Keratinocyte (primary cell): ENCODE data around the gene AIFM3. TPM values are rescaled to one million over a fixed set of nuclear protein-coding genes. Genes with fewer than 3 reads are reported as not detected.

Experiments
- DNase-seq: peaks from one replicate; pipeline ENCODE4 v3.0.0-alpha.2; 2011; ENCODE audit warnings: low read depth, missing footprints, low spot score
- FAIRE-seq: peaks from 2 replicates; lab custom pipeline; 2011; peaks lifted over from hg19 to GRCh38; lab: Jason Lieb, UNC
- H2AFZ ChIP-seq: 2 replicates; pipeline ENCODE4 v1.6.0; 2012; ENCODE audit warnings: low read length, control low read depth, inconsistent platforms; ENCODE audit not compliant: control insufficient read depth
- H3K27ac ChIP-seq: 2 replicates; pipeline ENCODE4 v1.5.1; 2011; ENCODE audit warnings: low read length; ENCODE audit not compliant: control insufficient read depth, insufficient read depth
- H3K27me3 ChIP-seq: 3 replicates; pipeline ENCODE4 v1.6.0; 2011; ENCODE audit warnings: low read length; ENCODE audit not compliant: control insufficient read depth, insufficient read depth; ENCODE audit errors: extremely low read depth
- H3K36me3 ChIP-seq, 2 experiments: 2 replicates in 1 of 2; 3 replicates in 1 of 2; pipeline ENCODE4 v1.5.1; 2011; ENCODE audit warnings: low read length in 2 of 2, mild to moderate bottlenecking in 1 of 2; ENCODE audit not compliant: control insufficient read depth in 2 of 2, insufficient read depth in 2 of 2; ENCODE audit errors: extremely low read depth in 1 of 2
- H3K4me1 ChIP-seq: 3 replicates; pipeline ENCODE4 v1.5.1; 2011; ENCODE audit warnings: low read length; ENCODE audit not compliant: control insufficient read depth, insufficient read depth; ENCODE audit errors: extremely low read depth
- H3K4me2 ChIP-seq: 3 replicates; pipeline ENCODE4 v1.6.0; 2011; ENCODE audit warnings: low read depth, low read length; ENCODE audit not compliant: control insufficient read depth, insufficient read depth; ENCODE audit errors: extremely low read depth
- H3K4me3 ChIP-seq, 3 experiments: fragments of 200-600 bp in 1 of 3; sonication (generic) in 1 of 3; 2 replicates in 2 of 3; 3 replicates in 1 of 3; pipeline ENCODE4 v1.5.1; 2011 to 2016; ENCODE audit warnings: low read length in 3 of 3, mild to moderate bottlenecking in 3 of 3, control low read depth in 2 of 3, inconsistent platforms in 1 of 3, low read depth in 1 of 3, mixed read lengths in 1 of 3, mixed run types in 1 of 3, moderate library complexity in 1 of 3; ENCODE audit not compliant: control insufficient read depth in 2 of 3, insufficient read depth in 2 of 3; ENCODE audit errors: extremely low read depth in 1 of 3
- H3K79me2 ChIP-seq: 2 replicates; pipeline ENCODE4 v1.6.0; 2012; ENCODE audit warnings: low read length; ENCODE audit not compliant: control insufficient read depth, insufficient read depth
- H3K9ac ChIP-seq: 3 replicates; pipeline ENCODE4 v1.6.0; 2011; ENCODE audit warnings: low read length; ENCODE audit not compliant: control insufficient read depth, insufficient read depth; ENCODE audit errors: extremely low read depth
- H3K9me1 ChIP-seq: 3 replicates; pipeline ENCODE4 v1.6.0; 2011; ENCODE audit warnings: low read length; ENCODE audit not compliant: control insufficient read depth, insufficient read depth; ENCODE audit errors: extremely low read depth
- H3K9me3 ChIP-seq: 2 replicates; pipeline ENCODE4 v1.5.1; 2012; ENCODE audit warnings: low read depth, low read length; ENCODE audit not compliant: control insufficient read depth
- H4K20me1 ChIP-seq: 3 replicates; pipeline ENCODE4 v1.6.0; 2011; ENCODE audit warnings: low read length; ENCODE audit not compliant: control insufficient read depth, insufficient read depth; ENCODE audit errors: extremely low read depth
- EZH2 ChIP-seq: IDR thresholded peaks from one replicate; pipeline ENCODE4 v1.6.1; 2012; ENCODE audit warnings: inconsistent platforms, mild to moderate bottlenecking, low read length, moderate library complexity
- dilution Hi-C: fragments of 300-500 bp; cut with MboI; formaldehyde crosslinking; loops from one replicate; pipeline ENCODE4 v1.7.0; 2020; ENCODE audit warnings: low sequenced_read_pairs; ENCODE audit not compliant: extremely low pct_ligation_motif_present
- polyA plus RNA-seq, 5 experiments: library from polyadenylated mRNA; depleted of rRNA in 3 of 5; stranded (reverse) in 3 of 5; stranded (forward) in 1 of 5; unstranded in 1 of 5; fragments of >200 nt; gene quantifications; 1 replicate in 1 of 5; 2 replicates in 3 of 5; 3 replicates in 1 of 5; pipeline versions ENCODE4 v1.2.1 to v1.2.3, GENCODE V29; 2011 to 2012; ENCODE audit warnings: missing spikeins in 2 of 5, low read depth in 1 of 5, low replicate concordance in 1 of 5
- TF ChIP-seq, protein P1 (sequence below), 3 experiments: IDR thresholded peaks in 1 of 3; conservative IDR thresholded peaks in 1 of 3; optimal IDR thresholded peaks in 1 of 3; 2 replicates in 2 of 3; 3 replicates in 1 of 3; pipeline versions ENCODE3 to v1.5.1; 2011; ENCODE audit warnings: low read length in 3 of 3, mild to moderate bottlenecking in 3 of 3, moderate library complexity in 2 of 3, control low read depth in 1 of 3, inconsistent platforms in 1 of 3; ENCODE audit not compliant: insufficient read depth in 2 of 3; ENCODE audit errors: extremely low read depth in 1 of 3

The AIFM3 gene
- polyA plus RNA-seq, 1 donor (not counting 4 experiments of a cell fraction or from before 2014, with no cell fraction given): 0.59 TPM

GRCh38 chr22:20957683-20958431 lies 9.2 kb upstream of the AIFM3 start:
- Histone ChIP-seq H3K9me1 (no peaks in the 10 kb centered on the region), H3K27ac (no peak overlapping the region), H4K20me1 (no peaks in the 10 kb centered on the region), H3K27me3 (no peaks in the 10 kb centered on the region), H3K4me2 (peak overlapping the region; percentile 65), H3K9me3 (no peaks in the 10 kb centered on the region), H3K4me3 (peak overlapping the region; percentile 55 to 65 (median 59)), H3K4me1 (peaks cover 43% of the 10 kb centered on the region), H3K9ac (peak overlapping the region; percentile 69), H3K36me3 (peaks cover 0 to 7% of the 10 kb centered on the region in 2 experiments), H2AFZ (peak overlapping the region; percentile 70), H3K79me2 (peaks cover 6% of the 10 kb centered on the region)
- no peak for TF ChIP-seq EZH2
- TF ChIP-seq, protein P1, sequence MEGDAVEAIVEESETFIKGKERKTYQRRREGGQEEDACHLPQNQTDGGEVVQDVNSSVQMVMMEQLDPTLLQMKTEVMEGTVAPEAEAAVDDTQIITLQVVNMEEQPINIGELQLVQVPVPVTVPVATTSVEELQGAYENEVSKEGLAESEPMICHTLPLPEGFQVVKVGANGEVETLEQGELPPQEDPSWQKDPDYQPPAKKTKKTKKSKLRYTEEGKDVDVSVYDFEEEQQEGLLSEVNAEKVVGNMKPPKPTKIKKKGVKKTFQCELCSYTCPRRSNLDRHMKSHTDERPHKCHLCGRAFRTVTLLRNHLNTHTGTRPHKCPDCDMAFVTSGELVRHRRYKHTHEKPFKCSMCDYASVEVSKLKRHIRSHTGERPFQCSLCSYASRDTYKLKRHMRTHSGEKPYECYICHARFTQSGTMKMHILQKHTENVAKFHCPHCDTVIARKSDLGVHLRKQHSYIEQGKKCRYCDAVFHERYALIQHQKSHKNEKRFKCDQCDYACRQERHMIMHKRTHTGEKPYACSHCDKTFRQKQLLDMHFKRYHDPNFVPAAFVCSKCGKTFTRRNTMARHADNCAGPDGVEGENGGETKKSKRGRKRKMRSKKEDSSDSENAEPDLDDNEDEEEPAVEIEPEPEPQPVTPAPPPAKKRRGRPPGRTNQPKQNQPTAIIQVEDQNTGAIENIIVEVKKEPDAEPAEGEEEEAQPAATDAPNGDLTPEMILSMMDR (optimal IDR thresholded peaks at IDR 0.05 in 1 of 3, IDR thresholded peaks at IDR 0.05 in 1 of 3, conservative IDR thresholded peaks at IDR 0.05 in 1 of 3; ENCODE audit: extremely low read depth in 1 of 3, insufficient read depth in 2 of 3, low read length in 3 of 3): no peak
- DNase-seq (no peak), FAIRE-seq (no peak)
- dilution Hi-C loops: no loop called here

DNA sequence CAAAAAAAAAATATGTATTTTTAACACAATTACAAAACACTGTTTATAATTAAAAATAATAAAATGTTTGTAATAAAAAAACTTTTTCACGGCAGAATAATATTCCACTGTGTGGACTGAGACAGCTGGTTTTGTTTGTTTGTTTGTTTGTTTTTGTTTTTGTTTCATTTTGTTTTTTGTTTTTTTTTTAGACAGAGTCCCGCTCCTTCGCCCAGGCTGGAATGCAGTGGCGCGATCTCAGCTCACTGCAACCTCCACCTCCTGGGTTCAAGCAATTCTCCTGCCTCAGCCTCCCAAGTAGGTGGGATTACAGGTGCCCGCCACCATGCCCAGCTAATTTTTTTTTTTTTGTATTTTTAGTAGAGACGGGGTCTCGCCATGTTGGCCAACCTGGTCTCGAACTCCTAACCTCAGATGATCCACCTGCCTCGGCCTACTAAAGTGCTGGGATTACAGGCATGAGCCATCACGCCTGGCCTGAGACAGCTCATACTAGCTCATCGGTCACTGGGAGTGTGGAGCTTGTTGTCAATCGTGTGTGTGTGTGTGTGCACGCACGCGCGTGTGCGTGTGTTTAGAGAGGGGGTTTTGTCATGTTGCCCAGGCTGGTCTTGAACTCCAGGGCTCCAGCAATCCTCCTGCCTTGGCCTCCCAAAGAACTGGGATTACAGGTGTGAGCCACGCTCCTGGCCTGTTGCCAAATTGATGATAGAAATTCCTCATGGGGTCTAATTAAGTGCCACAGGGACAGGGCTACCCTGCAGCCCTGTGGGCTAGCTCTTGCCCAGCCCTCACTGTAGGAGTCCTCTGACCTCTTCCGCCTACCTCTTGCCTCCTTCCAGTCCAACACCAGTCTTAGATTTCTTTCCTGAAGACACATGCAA lies 7.2 kb upstream of the AIFM3 start:
- no peak overlapping the region for H3K4me3 ChIP-seq
- TF ChIP-seq EZH2: no peak
- TF ChIP-seq, protein P1 (optimal IDR thresholded peaks at IDR 0.05 in 1 of 3, IDR thresholded peaks at IDR 0.05 in 1 of 3, conservative IDR thresholded peaks at IDR 0.05 in 1 of 3; ENCODE audit: extremely low read depth in 1 of 3, insufficient read depth in 2 of 3, low read length in 3 of 3): no peak
- dilution Hi-C loops: no loop called here

More for the DNA sequence above, 7.2 kb upstream of the AIFM3 start:
- Histone ChIP-seq H3K9me1 (no peaks in the 10 kb centered on the region), H3K9ac (no peak overlapping the region), H3K79me2 (peaks cover 2% of the 10 kb centered on the region), H3K27ac (no peak overlapping the region), H3K4me2 (no peak overlapping the region), H2AFZ (no peak overlapping the region), H3K4me1 (peaks cover 35% of the 10 kb centered on the region), H3K36me3 (no peaks in the 10 kb centered on the region), H3K27me3 (peaks cover 3% of the 10 kb centered on the region), H4K20me1 (no peaks in the 10 kb centered on the region), H3K9me3 (no peaks in the 10 kb centered on the region)
- FAIRE-seq (no peak), DNase-seq (no peak)
